ENCODE data around the gene FANCG. TPM values are rescaled to one million over a fixed set of nuclear protein-coding genes. Genes with fewer than 3 reads are reported as not detected.

FANCG gene
- total RNA-seq, 1 donor: 6.9 TPM

- Histone ChIP-seq H3K4me3 (ENCODE audit: low read length) (no peak overlapping the region), H3K4me1 (ENCODE audit: insufficient read depth, low read length) (no peaks in the 10 kb centered on the region), H3K27me3 (ENCODE audit: insufficient read depth, low read length) (no peaks in the 10 kb centered on the region), H3K9me3 (ENCODE audit: low read depth, low read length) (no peaks in the 10 kb centered on the region)
Measured at GRCh38 chr9:35056571-35057270, 23.0 kb downstream of the FANCG start.

- Histone ChIP-seq H3K4me3 (ENCODE audit: low read length) (no peak overlapping the region), H3K4me1 (ENCODE audit: insufficient read depth, low read length) (no peaks in the 10 kb centered on the region), H3K9me3 (ENCODE audit: low read depth, low read length) (no peaks in the 10 kb centered on the region), H3K27me3 (ENCODE audit: insufficient read depth, low read length) (no peaks in the 10 kb centered on the region)
Measured at GRCh38 chr9:35054871-35055644, 24.7 kb downstream of the FANCG start.

- Histone ChIP-seq H3K9me3 (ENCODE audit: low read depth, low read length) (no peaks in the 10 kb centered on the region), H3K4me1 (ENCODE audit: insufficient read depth, low read length) (no peaks in the 10 kb centered on the region), H3K4me3 (ENCODE audit: low read length) (no peak overlapping the region), H3K27me3 (ENCODE audit: insufficient read depth, low read length) (no peaks in the 10 kb centered on the region)
Measured at GRCh38 chr9:35054185-35054835, 25.4 kb downstream of the FANCG start.

GRCh38 chr9:35051069-35051967 is 28.4 kb downstream of the FANCG start:
- H3K4me1 ChIP-seq (ENCODE audit: insufficient read depth, low read length): no peaks in the 10 kb centered on the region
- no peak overlapping the region for H3K4me3 ChIP-seq (ENCODE audit: low read length)
- no peaks in the 10 kb centered on the region for H3K9me3 ChIP-seq (ENCODE audit: low read depth, low read length)
- no peaks in the 10 kb centered on the region for H3K27me3 ChIP-seq (ENCODE audit: insufficient read depth, low read length)

- Histone ChIP-seq H3K4me1 (ENCODE audit: insufficient read depth, low read length) (no peaks in the 10 kb centered on the region), H3K27me3 (ENCODE audit: insufficient read depth, low read length) (no peaks in the 10 kb centered on the region), H3K4me3 (ENCODE audit: low read length) (no peak overlapping the region), H3K9me3 (ENCODE audit: low read depth, low read length) (no peaks in the 10 kb centered on the region)
Measured at GRCh38 chr9:35048511-35048910, 31.2 kb downstream of the FANCG start.

GRCh38 chr9:35044071-35044470 is 35.7 kb downstream of the FANCG start:
- Histone ChIP-seq H3K4me1 (ENCODE audit: insufficient read depth, low read length) (no peaks in the 10 kb centered on the region), H3K4me3 (ENCODE audit: low read length) (no peak overlapping the region), H3K9me3 (ENCODE audit: low read depth, low read length) (no peaks in the 10 kb centered on the region), H3K27me3 (ENCODE audit: insufficient read depth, low read length) (no peaks in the 10 kb centered on the region)

- no peaks in the 10 kb centered on the region for H3K9me3 ChIP-seq (ENCODE audit: low read depth, low read length)
Measured at GRCh38 chr9:35042891-35043545, 36.7 kb downstream of the FANCG start.

GRCh38 chr9:35042081-35042604 is 37.6 kb downstream of the FANCG start:
- H3K4me3 ChIP-seq (ENCODE audit: low read length): no peak overlapping the region
- no peaks in the 10 kb centered on the region for H3K4me1 ChIP-seq (ENCODE audit: insufficient read depth, low read length)
- H3K9me3 ChIP-seq (ENCODE audit: low read depth, low read length): no peaks in the 10 kb centered on the region
- H3K27me3 ChIP-seq (ENCODE audit: insufficient read depth, low read length): no peaks in the 10 kb centered on the region

More at GRCh38 chr9:35042891-35043545, 36.7 kb downstream of the FANCG start:
- H3K4me3 ChIP-seq (ENCODE audit: low read length): no peak overlapping the region
- H3K4me1 ChIP-seq (ENCODE audit: insufficient read depth, low read length): no peaks in the 10 kb centered on the region
- H3K27me3 ChIP-seq (ENCODE audit: insufficient read depth, low read length): no peaks in the 10 kb centered on the region

- peaks cover 6% of the 10 kb centered on the region for H3K4me1 ChIP-seq (ENCODE audit: insufficient read depth, low read length)
- no peaks in the 10 kb centered on the region for H3K9me3 ChIP-seq (ENCODE audit: low read depth, low read length)
- H3K27me3 ChIP-seq (ENCODE audit: insufficient read depth, low read length): no peaks in the 10 kb centered on the region
- no peak overlapping the region for H3K4me3 ChIP-seq (ENCODE audit: low read length)
Measured at GRCh38 chr9:35035851-35036701, 43.7 kb downstream of the FANCG start.

- Histone ChIP-seq H3K27me3 (ENCODE audit: insufficient read depth, low read length) (no peaks in the 10 kb centered on the region), H3K4me3 (ENCODE audit: low read length) (no peak overlapping the region), H3K9me3 (ENCODE audit: low read depth, low read length) (no peaks in the 10 kb centered on the region), H3K4me1 (ENCODE audit: insufficient read depth, low read length) (peaks cover 6% of the 10 kb centered on the region)
Measured at GRCh38 chr9:35033101-35033500, 46.6 kb downstream of the FANCG start.

- Histone ChIP-seq H3K4me3 (ENCODE audit: low read length) (no peak overlapping the region), H3K9me3 (ENCODE audit: low read depth, low read length) (no peaks in the 10 kb centered on the region), H3K27me3 (ENCODE audit: insufficient read depth, low read length) (no peaks in the 10 kb centered on the region), H3K4me1 (ENCODE audit: insufficient read depth, low read length) (no peaks in the 10 kb centered on the region)
Measured at GRCh38 chr9:35029852-35030251, 49.9 kb downstream of the FANCG start.

GRCh38 chr9:35029241-35029640 is 50.5 kb downstream of the FANCG start:
- no peaks in the 10 kb centered on the region for H3K9me3 ChIP-seq (ENCODE audit: low read depth, low read length)
- H3K4me3 ChIP-seq (ENCODE audit: low read length): no peak overlapping the region
- no peaks in the 10 kb centered on the region for H3K4me1 ChIP-seq (ENCODE audit: insufficient read depth, low read length)
- no peaks in the 10 kb centered on the region for H3K27me3 ChIP-seq (ENCODE audit: insufficient read depth, low read length)

- H3K27me3 ChIP-seq (ENCODE audit: insufficient read depth, low read length): no peaks in the 10 kb centered on the region
- peaks cover 4% of the 10 kb centered on the region for H3K4me1 ChIP-seq (ENCODE audit: insufficient read depth, low read length)
- H3K9me3 ChIP-seq (ENCODE audit: low read depth, low read length): no peaks in the 10 kb centered on the region
- no peak overlapping the region for H3K4me3 ChIP-seq (ENCODE audit: low read length)
Measured at GRCh38 chr9:35028341-35028740, 51.4 kb downstream of the FANCG start.
